Left hindlimb (tissue), 1 donor: ENCODE data around the gene PLAU.
"Not testable (repeated sequence)": the region's sequence is repeated elsewhere in the genome, so short reads cannot be mapped to it uniquely, and the experiment has no call there.

Source experiments
- DNase-seq: peaks from one replicate; pipeline ENCODE4 v3.0.0-alpha.2; 2018

The PLAU gene

GRCh38 chr10:73923935-73924598, 13.1 kb downstream of the PLAU start:
- no peak for DNase-seq

GRCh38 chr10:73924935-73925334, 14.0 kb downstream of the PLAU start:
- DNase-seq, result no peak

- no peak for DNase-seq
Observed at GRCh38 chr10:73925539-73925938, 14.6 kb downstream of the PLAU start.

GRCh38 chr10:73926152-73926764, 15.3 kb downstream of the PLAU start:
- no peak for DNase-seq

GRCh38 chr10:73930630-73931327, 19.8 kb downstream of the PLAU start:
- not testable (repeated sequence) for DNase-seq

GRCh38 chr10:73931767-73932619, 21.1 kb downstream of the PLAU start:
- no peak for DNase-seq

- no peak for DNase-seq
Observed at GRCh38 chr10:73932620-73933112, 21.7 kb downstream of the PLAU start.

GRCh38 chr10:73934074-73934473, 23.1 kb downstream of the PLAU start:
- DNase-seq, result no peak

- DNase-seq, result no peak
Observed at GRCh38 chr10:73935895-73936294, 25.0 kb downstream of the PLAU start.

GRCh38 chr10:73937333-73938043, 26.6 kb downstream of the PLAU start:
- peak; percentile 48 for DNase-seq

GRCh38 chr10:73940634-73941221, 29.8 kb downstream of the PLAU start:
- DNase-seq, result peak; percentile 82

- no peak for DNase-seq
Observed at GRCh38 chr10:73941300-73941699, 30.4 kb downstream of the PLAU start.

GRCh38 chr10:73944356-73945100, 33.6 kb downstream of the PLAU start:
- no peak for DNase-seq

- no peak for DNase-seq
Observed at GRCh38 chr10:73946253-73947145, 35.6 kb downstream of the PLAU start.

GRCh38 chr10:73948947-73949633, 38.2 kb downstream of the PLAU start:
- DNase-seq, result no peak

- DNase-seq, result peak; percentile 82
Observed at GRCh38 chr10:73950155-73950948, 39.4 kb downstream of the PLAU start.

- peak; percentile 63 for DNase-seq
Observed at GRCh38 chr10:73953665-73954064, 42.7 kb downstream of the PLAU start.

GRCh38 chr10:73954737-73955136, 43.8 kb downstream of the PLAU start:
- DNase-seq, result no peak

GRCh38 chr10:73955719-73956118, 44.8 kb downstream of the PLAU start:
- no peak for DNase-seq
